ENCODE data around the gene NEK10.
"Not testable (repeated sequence)": the region's sequence is repeated elsewhere in the genome, so short reads cannot be mapped to it uniquely, and the experiment has no call there.

- not testable (repeated sequence) for TF ChIP-seq CTCF, MAX (IDR thresholded peaks at IDR 0.05; ENCODE audit: low read depth, low read length)
These were observed 23.2 kb upstream of the NEK10 start for GRCh38 chr3:27392414-27392813.
